GM20431 (cell line): ENCODE measurements around the gene COMTD1.

Experiments used
- in situ Hi-C: fragments of 300-500 bp; cut with MseI, MboI; formaldehyde crosslinking; loops from one replicate; pipeline ENCODE4 v1.15.0; 2020; ENCODE audit warnings: low sequenced_read_pairs; ENCODE audit not compliant: unreplicated experiment

Gene COMTD1

DNA sequence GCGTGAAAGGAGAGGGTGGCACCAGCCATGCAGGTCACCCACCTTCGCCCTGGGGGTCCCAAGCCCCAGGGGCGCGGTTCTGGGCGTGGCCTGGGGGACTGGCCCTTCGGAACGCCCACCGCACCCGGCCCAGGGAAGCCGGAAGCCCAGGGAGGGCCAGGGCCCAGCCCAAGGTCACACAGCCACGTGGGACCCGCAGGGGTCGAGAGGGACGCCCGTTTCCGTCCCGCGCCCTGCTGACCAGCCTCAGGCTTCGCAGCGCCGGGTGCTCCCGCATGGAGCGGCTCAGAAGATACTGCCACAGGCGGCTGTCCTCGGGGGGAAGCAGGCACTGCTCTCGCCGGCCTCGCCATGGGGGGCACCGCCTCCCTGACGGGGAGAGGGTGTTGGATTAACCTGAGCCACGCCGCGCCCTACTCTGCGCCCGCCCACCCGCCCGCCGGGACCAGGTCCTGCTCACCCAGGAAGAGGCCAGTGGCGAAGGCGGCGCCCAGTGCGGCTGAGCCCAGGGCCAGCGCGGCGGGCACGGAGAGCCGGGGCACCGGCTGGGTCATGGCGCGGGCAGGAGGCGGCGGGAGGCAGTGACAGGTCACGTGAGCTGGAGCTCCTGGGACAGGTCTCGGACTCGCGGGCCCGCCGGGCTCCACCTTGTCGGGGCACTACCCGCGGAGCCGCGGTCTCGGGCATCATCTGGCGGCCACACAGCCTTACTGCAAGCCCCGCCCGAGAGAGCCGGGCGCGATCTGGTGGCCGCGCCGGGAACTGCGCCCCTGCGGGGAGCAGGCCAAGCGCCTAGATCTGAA is at the start of gene COMTD1:
COMTD1 (minus strand) TSS at position 583 of the 803 bp plus-strand sequence; CDS start at position 554, 29 bp downstream.
- in situ Hi-C loops, result no loop called here

DNA sequence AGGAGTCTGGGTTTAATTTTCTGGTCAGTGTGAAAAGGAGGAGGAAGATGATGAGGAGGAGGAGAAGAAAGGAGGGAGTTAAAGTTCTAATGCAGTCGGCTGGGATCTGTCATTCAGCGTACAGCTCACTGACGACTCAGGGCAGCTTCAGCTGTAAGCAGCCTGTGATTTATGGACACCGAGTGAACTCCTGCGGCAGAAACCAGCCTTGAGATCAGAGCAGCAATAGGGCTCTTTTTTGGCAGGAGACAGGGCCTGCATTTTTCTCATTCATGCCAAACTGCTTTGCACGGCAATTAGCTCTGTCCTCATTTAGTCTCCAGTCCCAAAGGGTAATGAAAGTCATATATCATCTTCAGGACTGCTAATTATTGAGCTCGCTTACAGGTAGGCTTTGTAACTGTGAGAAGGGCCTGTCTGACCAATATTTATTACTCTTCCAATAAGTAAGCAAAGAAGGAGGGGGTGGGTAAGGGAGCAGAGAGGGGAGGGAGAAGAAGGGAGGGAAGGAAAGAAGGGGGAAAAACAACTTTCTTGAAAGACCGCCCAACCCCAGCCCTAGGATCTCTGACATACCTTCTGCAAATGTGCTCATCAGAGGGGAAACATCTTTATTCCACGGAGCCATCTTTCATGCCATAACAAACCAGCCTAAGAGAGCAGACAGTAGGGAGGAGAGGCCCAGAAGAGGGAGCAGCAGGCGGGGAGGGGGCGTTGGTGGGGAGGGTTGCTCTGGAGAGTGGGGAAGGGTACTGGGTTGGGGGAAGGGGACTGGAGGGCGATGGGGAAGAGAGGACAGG is 48.1 kb upstream of the COMTD1 start:
- in situ Hi-C loops, result no loop called here

DNA sequence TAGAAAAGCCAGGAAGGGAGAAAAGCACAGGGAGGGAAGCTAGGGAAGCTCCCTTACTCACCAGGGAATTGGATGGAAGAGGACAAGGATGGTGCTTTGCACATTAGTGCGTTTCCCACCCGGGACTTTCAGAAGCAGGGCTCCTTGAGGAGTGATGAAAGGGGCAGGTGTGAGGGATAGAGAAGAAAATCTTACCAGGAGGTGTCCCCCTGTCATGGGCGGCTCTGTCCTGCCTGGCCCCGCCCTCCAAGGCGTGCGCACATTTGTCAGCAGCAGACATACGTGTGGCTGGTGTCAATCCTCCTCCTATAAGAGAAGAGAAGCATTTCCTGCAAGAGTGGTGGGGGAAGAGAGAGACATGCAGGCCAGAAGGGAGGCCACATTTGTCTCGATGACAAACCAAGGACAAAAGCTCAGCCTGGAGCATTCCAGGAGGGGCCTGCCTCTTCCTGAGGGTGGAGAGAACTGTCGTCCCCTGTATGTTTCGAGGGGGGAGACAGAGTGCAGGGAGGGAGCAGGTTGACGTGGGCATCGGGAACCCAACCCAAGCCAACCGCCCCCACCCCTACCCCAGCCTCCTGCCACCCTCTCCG is 47.4 kb upstream of the COMTD1 start:
- in situ Hi-C loops, result no loop called here

DNA sequence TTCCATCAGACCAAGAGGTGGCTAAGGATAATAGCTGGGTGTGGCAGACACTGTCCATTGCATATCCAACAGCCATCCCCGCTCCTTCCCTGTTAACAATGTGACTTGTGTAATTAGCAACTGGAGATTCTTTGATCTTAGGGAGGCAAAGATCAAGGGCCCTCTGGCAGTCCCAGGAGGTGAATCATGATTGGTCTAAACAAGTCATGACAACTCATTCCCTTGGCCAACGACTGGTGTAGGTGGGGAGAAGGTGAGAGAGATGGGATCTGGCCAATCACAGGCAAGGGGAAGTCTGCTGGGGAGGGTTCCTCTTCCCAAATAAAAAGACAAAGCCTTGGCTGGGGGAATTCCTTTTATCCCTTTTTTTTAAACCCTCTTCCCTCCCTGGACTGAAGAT is 46.2 kb upstream of the COMTD1 start:
- in situ Hi-C loops, result no loop called here

DNA sequence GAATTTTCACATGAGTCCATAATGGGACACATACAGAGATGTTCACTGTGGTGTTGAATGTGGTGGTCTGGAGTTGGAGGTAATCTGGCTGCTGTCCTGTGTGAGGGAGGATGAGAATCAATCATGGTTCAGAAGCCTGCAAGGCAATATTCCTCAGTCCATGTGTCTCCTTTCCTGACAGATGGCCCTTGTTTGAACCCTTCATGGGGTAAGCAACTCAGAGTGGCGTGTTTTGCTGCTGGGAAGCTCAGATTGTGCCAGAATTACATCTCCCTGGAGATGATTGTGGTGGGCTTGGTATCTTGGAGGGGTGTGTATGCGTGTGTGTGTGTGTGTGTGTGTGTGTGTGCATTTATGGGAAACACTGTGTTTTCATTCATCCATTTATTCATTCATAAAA is 44.5 kb upstream of the COMTD1 start:
- in situ Hi-C loops, result no loop called here

DNA sequence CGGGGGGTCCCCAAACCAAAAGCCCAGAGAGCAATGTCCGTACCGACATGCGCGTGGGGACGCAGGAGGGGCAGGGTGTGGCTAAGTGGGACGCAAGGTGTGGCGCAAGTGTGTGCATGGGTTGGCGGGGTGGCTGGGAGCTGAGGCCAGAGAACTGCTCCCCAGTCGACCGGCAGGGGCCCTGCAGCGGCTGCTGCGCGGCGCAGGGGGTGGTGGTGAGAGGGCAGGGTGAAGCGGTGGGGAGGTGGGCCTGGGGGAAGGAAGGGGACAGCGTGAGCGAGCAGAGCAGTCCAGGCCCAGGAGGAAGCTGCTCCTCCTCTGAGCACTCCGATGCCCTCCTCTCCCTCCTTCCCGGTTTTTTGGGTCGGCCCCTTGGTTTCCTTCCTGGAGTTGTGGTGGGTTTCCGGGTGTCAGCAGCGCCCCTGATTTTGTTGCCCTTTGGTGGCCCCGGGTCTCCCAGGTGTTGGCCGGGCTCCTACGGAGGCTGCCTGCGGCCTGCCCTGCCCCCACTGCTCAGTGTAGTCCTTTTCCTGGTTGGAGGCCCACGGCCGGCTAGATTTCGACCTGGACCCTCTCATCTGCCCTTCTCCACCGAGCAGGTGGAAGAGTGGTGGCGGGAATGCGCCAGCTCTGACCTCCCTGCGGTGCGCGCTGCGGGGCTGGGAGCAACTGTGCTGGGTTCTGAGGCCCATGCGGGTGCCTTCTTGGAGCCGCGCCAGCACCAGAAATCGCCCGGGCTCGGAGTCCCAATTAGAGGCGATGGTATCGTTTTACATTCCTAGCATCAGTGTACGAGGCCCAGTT is 40.5 kb upstream of the COMTD1 start:
- in situ Hi-C loops, result no loop called here

DNA sequence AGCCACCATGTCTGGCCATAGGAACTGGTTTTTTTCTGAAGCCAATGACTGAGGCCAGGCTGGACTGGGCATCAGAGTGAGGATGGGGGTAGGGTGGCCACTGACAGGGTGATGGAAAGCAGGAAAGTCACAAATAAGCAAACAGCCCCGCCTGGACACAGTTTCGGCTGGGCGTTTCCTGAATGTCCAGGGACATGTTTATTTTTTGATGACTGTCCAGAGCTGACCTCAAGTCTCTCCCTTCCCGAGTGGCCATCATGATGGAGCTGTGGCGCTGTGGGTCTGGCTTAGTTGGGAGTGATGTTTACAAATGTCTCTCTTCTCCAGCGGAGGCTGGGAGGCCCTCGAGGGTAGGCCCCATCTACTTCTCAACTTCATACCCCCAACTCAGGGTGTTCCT is 37.1 kb upstream of the COMTD1 start:
- in situ Hi-C loops, result no loop called here

DNA sequence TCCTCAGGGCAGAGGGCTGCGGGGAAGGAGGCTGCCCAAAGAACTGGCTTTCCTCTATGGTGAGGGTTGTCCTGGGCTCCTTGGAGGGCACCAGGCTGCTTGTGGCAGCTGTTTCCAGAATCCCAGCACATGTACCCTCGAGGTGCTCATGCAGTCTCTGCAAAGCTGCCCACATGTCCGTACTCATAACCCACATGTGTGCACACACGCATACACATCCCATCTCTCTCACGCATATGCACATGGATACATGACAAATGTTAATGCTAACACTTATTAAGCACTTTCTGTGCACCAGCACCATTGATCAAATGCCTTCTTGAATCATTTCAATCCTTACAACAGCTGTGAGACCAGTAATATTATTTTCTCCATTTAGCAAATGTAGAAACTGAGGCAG is 36.3 kb upstream of the COMTD1 start:
- in situ Hi-C loops, result no loop called here

DNA sequence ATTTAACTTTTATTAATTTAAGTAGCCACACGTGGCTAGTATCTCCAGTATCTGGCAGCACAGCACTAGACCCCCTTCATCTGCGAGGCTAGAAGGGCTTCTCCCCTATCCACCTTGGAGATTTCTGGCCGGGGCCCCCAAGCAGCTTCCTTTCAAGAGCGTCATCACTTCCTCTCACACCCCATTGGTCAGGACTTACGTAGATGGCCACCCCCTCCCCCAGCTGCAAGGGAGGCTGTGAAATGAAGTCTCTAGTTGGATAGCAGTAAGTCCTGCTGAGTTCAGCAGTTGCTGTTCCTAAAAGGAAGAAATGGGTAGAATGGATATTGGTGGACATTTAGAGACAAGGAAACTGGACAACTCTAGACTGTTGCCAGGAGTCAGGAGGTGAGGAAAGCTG is 33.8 kb upstream of the COMTD1 start:
- in situ Hi-C loops, result no loop called here

DNA sequence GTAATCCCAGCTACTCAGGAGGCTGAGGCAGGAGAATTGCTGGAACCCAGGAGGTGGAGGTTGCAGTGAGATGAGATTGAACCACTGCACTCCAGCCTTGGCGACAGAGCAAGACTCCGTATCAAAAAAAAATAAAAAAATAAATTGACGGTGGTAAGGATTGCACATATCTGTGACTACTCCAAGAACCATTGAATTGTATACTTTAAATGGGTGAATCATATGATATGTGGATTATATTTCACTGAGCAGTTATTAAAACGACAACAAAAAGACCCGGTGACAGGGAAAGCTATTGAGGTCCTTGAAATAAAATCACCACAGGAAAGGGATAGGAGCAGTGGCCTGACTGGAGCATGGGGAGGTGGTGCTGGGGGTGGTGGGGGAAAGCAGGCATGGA is 31.2 kb upstream of the COMTD1 start:
- in situ Hi-C loops, result no loop called here

DNA sequence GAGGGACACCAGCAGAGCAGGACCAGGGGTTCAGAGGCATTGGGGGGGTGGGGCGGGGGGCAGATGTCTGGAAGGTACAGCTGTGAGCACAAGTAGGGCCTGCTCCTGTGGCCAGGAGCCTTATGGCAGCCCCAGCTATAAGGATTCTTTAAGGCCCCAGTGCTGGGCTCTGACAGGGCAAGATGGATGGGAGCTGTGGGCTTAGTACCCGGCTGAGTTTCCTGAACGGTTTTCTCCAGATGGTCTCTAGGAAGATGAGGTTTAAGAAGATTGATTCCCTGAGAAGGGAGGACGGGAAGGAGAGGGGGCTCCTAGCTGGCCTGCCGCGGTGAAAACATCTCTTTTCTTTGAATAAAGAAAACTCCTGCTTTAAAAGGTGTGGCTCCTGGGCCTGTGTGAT is 30.1 kb upstream of the COMTD1 start:
- in situ Hi-C loops, result no loop called here

DNA sequence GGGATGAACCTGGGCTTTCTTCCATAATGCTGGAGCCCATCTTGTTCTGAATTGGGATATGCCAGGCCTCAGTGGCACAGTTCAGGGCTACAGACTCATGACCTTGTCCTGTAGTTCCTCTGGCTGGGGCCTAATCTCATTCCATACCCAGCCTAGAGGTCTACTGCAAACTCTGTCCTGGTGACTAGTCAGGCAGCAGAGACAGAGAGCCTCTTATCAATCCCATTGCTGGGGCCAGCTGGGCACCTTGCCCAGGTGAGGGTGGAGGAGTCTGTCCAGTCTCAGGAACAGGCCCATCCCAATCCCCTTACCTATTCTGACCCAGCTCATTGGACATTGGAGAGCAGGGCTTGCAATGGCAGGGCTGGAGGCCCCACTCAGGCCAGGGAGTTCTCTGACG is 28.0 kb upstream of the COMTD1 start:
- in situ Hi-C loops, result no loop called here

DNA sequence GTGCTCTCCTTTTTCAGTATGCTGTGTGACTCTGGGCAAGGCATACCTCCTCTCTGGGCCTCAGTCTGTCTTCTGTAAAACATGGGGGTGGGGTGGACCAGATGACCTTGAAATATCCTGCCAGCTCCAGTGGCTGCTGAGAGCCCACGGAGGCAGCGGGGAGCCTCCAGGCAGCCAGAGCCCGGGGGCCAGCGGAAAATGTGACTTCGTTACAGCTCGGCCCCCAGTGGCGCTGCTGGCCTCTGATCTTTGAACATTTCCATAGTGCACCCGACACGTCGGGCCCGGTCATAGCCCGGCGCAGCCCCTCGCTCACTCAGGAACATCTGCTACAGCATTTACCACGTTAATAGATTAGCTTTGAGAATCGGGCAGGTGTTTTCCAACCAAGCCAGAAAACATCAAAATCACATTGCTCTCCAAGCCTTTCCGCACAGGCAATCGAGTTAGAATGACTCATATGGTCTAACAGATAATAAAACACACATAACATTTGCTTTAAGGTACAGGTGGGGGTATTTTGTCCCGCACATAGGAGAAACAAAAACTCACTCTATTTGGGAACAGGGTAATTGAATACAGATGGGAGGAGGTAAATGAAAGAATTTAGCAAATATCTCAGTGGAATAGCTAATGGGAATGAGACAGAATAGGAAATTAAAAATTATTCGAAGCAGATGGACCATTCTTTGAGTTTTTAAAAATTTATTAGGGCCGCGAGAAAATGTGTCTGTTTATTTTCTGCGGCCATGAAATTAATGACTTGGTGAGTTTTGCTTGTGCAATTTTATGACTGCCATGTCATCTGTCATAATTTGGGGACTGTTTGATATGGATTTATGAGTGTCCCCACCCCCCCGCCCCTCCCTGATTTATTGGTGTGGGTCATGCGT is 26.3 kb upstream of the COMTD1 start:
- in situ Hi-C loops, result no loop called here

DNA sequence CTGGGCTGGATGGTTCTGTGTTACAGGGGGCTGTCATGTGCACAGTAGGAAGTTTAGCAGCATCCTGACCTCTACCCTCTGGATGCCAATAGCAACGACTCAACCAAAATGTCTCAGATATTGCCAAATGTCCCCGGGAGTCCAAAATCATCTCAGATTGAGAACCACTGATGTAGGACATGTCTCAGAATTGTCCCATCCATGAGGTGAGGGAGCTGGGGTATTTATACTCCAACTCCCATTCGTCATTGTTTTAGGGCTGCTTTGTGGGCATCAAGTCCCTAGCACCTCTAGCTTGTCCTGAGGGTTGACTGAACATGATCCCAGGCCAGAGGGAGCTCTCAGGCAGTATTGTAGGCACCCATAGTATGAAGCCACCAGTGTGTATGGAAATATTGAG is 25.2 kb upstream of the COMTD1 start:
- in situ Hi-C loops, result no loop called here

DNA sequence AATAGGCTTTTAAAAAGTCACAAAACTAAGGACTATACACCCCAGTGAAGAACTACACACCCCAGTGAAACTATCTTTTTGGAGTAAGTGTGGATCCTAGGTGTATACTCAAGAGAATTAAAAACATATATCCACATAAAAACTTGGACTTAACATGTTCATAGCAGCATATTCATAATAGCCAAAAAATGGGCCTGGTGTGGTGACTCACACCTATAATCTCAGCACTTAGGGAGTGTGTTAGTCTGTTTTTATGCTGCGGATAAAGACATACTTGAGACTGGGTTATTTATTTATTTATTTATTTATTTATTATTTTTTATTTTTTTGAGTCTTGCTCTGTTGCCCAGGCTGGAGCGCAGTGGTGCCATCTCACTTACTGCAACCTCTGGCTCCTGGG is 19.0 kb upstream of the COMTD1 start:
- in situ Hi-C loops, result no loop called here

DNA sequence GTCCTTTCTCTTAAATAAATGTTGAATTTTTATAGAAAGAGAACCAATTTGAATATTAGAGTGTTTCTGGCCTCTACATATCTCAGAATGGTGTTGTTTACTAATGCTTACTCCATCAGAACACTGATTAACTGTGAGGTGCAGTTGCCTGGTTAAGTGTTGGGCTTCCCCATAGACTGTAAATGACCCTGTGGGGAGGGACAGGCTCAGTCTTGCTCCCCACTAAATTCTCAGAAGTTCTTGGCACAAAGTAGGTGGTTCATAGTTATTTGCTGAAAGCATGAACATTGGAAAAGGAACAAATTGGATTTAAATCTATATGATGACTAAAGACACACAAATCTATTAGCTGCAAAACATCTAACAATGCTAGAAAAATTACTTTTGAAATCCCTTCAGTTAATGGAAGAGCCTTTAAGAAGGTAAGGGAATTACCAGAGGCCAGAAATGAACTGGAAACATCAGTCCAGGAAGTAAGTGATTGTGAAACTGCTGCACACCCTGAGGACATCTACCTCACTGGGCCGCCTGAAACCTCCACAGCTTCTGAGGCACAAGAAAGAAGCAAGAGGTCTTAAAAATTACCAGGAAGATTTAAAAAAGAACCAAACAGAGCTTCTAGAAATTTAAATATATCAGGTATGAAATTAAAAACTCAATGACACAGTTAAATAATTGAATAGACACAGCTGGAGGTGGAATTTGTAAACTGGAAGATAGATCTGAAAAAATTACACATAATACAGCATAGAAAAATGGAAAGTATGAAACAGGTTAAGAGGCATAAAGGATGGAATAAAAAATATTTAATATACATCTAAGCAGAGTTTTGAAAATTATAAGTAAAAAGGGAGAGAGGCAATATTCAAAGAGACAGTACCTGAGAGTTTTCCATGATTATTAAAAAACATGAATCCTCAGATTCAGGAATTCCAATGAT is 17.8 kb upstream of the COMTD1 start:
- in situ Hi-C loops, result no loop called here

DNA sequence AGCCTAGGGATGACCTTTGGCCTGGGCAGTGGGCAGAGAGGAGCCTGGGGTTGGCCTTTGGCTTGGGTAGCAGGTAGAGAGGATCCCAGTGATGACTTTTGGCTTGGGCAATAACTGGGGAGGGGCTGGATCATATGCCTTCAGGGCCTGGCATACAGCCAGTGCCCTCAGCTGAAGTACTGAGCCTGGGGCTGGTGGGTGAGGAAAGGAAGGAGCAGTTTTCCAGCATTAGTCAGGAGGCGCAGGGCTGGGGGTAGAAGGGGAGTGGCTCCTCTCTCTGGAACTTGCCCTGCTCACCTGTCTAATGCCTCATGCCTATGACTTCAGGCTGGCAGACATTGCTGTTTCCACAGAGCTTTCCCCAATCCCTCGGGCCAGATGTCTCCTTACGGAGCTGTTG is 15.2 kb upstream of the COMTD1 start:
- in situ Hi-C loops, result no loop called here

DNA sequence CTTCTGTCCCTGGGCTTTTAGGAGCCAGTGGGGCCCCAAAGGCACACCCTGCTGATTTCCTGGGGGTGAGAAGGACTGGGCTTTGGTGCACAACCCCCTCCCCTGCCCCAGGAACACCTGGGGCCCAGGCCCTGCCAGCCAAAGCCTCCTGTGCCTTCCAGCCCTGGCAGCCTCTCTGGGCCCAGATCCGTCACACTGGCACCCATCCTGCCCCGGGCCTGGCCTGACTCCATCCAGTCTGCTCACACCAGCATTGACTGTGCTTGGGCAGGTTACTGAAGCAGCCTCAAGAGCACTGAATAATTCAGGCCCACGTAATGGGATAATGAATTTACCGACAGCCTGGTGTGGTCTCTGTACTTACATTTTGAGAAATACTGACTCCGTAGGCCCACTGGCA is 12.0 kb upstream of the COMTD1 start:
- in situ Hi-C loops, result no loop called here
